ENCODE results near the gene ISY1. TPM values are rescaled to one million over a fixed set of nuclear protein-coding genes. Genes with fewer than 3 reads are reported as not detected.

The ISY1 gene
- total and polyA plus RNA-seq, 4 donors: 6.4 to 13.2 (median 10.5) TPM

DNA sequence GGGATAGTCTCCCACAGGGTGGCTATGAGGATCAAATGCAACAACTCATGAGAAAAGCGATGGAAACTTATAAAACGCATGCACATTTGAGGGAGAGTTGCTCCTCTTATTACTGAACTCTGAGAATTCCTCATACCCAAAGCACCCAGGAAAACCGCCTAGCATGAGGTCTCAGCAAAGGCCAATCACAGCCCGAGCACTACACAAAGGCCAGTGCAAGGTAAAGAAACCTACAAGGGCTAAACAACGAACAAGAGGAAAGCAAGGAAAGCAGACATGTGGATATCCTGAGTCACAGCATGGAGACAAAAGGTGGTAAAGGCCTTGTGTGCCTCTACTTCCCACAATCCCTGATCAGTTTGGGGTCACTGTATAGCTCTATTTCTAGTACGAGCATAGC is 46.4 kb downstream of the ISY1 start:
- no peaks in the 10 kb centered on the region for H3K9me3 ChIP-seq (ENCODE audit: control insufficient read depth in 4 of 4, low read length in 3 of 4)
- peaks cover 13 to 75% (median 65%) of the 10 kb centered on the region in 4 donors for H3K4me1 ChIP-seq (ENCODE audit: control insufficient read depth in 4 of 4, insufficient read depth in 4 of 4, low read length in 3 of 4)
- 92% methylated on average over 6 of the region's 6 CpGs for WGBS
- no peak overlapping the region for H3K4me3 ChIP-seq (ENCODE audit: low read depth in 1 of 3, low read length in 3 of 3)
- TF ChIP-seq YY1 (IDR thresholded peaks at IDR 0.05) (no peak), FOXA2 (IDR thresholded peaks at IDR 0.05) (no peak), FOXA1 (IDR thresholded peaks at IDR 0.05) (no peak), SP1 (IDR thresholded peaks at IDR 0.05) (no peak), HNF4A (conservative IDR thresholded peaks at IDR 0.05) (no peak), RXRA (IDR thresholded peaks at IDR 0.05) (no peak), GABPA (IDR thresholded peaks at IDR 0.05 in 1 of 2, conservative IDR thresholded peaks at IDR 0.05 in 1 of 2) (no peak), RAD21 (IDR thresholded peaks at IDR 0.05) (no peak), TAF1 (conservative IDR thresholded peaks at IDR 0.05) (no peak), JUND (IDR thresholded peaks at IDR 0.05) (no peak), HNF4G (IDR thresholded peaks at IDR 0.05) (no peak), EGR1 (IDR thresholded peaks at IDR 0.05; ENCODE audit: low read depth in 2 of 2) (no peak), NR2F2 (IDR thresholded peaks at IDR 0.05) (no peak), REST (IDR thresholded peaks at IDR 0.05) (no peak), ZBTB33 (IDR thresholded peaks at IDR 0.05) (no peak), MAX (IDR thresholded peaks at IDR 0.05) (no peak)
- TF ChIP-seq, protein P1, sequence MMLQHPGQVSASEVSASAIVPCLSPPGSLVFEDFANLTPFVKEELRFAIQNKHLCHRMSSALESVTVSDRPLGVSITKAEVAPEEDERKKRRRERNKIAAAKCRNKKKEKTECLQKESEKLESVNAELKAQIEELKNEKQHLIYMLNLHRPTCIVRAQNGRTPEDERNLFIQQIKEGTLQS (IDR thresholded peaks at IDR 0.05): no peak
- TF ChIP-seq, protein P2, sequence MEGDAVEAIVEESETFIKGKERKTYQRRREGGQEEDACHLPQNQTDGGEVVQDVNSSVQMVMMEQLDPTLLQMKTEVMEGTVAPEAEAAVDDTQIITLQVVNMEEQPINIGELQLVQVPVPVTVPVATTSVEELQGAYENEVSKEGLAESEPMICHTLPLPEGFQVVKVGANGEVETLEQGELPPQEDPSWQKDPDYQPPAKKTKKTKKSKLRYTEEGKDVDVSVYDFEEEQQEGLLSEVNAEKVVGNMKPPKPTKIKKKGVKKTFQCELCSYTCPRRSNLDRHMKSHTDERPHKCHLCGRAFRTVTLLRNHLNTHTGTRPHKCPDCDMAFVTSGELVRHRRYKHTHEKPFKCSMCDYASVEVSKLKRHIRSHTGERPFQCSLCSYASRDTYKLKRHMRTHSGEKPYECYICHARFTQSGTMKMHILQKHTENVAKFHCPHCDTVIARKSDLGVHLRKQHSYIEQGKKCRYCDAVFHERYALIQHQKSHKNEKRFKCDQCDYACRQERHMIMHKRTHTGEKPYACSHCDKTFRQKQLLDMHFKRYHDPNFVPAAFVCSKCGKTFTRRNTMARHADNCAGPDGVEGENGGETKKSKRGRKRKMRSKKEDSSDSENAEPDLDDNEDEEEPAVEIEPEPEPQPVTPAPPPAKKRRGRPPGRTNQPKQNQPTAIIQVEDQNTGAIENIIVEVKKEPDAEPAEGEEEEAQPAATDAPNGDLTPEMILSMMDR (IDR thresholded peaks at IDR 0.05; ENCODE audit: low read depth, low read length, missing input control): no peak
- H3K27ac ChIP-seq (ENCODE audit: low read depth in 1 of 2, low read length in 2 of 2): peak overlapping the region; percentile 1 to 36
- no peak overlapping the region for H3K9ac ChIP-seq (ENCODE audit: low read depth in 1 of 2, low read length in 2 of 2)
- no peak for DNase-seq (ENCODE audit: low spot score)
- no peaks in the 10 kb centered on the region for H3K27me3 ChIP-seq (ENCODE audit: control insufficient read depth in 4 of 4, insufficient read depth in 4 of 4, low read length in 3 of 4)
- H3K36me3 ChIP-seq (ENCODE audit: control insufficient read depth in 4 of 4, insufficient read depth in 3 of 4, low read depth in 1 of 4, low read length in 3 of 4): peaks cover 0 to 10% (median 5%) of the 10 kb centered on the region in 4 donors

All from liver (tissue), 9 donors.